Mesendoderm (in vitro differentiated cells): ENCODE results near the gene NPIPB2.

ENCODE experiments used
- DNase-seq: peaks from one replicate; pipeline ENCODE4 v3.0.0; 2013
- H2AK5ac ChIP-seq: 2 replicates; pipeline ENCODE4 v1.6.1; 2013; ENCODE audit warnings: low read length, inconsistent platforms
- H2BK120ac ChIP-seq: 2 replicates; pipeline ENCODE4 v1.6.1; 2013; ENCODE audit warnings: low read depth, mild to moderate bottlenecking, low read length, moderate library complexity, mixed read lengths
- H2BK15ac ChIP-seq: replicated peaks from 2 replicates; pipeline ENCODE4 v1.6.1; 2013; ENCODE audit warnings: low read depth, mild to moderate bottlenecking, moderate library complexity
- H2BK5ac ChIP-seq: 2 replicates; pipeline ENCODE4 v1.6.1; 2013; ENCODE audit warnings: low read length, inconsistent platforms
- H3K18ac ChIP-seq: 2 replicates; pipeline ENCODE4 v1.6.1; 2013; ENCODE audit warnings: mild to moderate bottlenecking, low read length, mixed read lengths
- H3K23ac ChIP-seq: one replicate; pipeline ENCODE4 v1.6.1; 2013; ENCODE audit warnings: low read length
- H3K27ac ChIP-seq: 2 replicates; pipeline ENCODE4 v1.5.1; 2013; ENCODE audit warnings: low read depth, mild to moderate bottlenecking, inconsistent platforms, low read length, moderate library complexity
- H3K27me3 ChIP-seq: 2 replicates; pipeline ENCODE4 v1.6.1; 2013; ENCODE audit warnings: low read length, control low read depth, mild to moderate bottlenecking, inconsistent platforms; ENCODE audit not compliant: insufficient read depth, poor library complexity
- H3K36me3 ChIP-seq: 2 replicates; pipeline ENCODE4 v1.6.1; 2013; ENCODE audit warnings: low read length, inconsistent platforms; ENCODE audit not compliant: control insufficient read depth, insufficient read depth
- H3K4ac ChIP-seq: one replicate; pipeline ENCODE4 v1.6.1; 2013; ENCODE audit warnings: low read depth, mild to moderate bottlenecking, low read length, moderate library complexity
- H3K4me1 ChIP-seq: 2 replicates; pipeline ENCODE4 v1.6.1; 2013; ENCODE audit warnings: low read depth, low read length, inconsistent platforms; ENCODE audit not compliant: control insufficient read depth
- H3K4me2 ChIP-seq: 2 replicates; pipeline ENCODE4 v1.6.1; 2013; ENCODE audit warnings: low read length
- H3K4me3 ChIP-seq: 2 replicates; pipeline ENCODE4 v1.5.1; 2013; ENCODE audit warnings: mild to moderate bottlenecking, low read length
- H3K56ac ChIP-seq: one replicate; pipeline ENCODE4 v1.6.1; 2013; ENCODE audit warnings: low read length
- H3K79me1 ChIP-seq: 2 replicates; pipeline ENCODE4 v1.6.1; 2013; ENCODE audit warnings: low read length, inconsistent platforms
- H3K79me2 ChIP-seq: 2 replicates; pipeline ENCODE4 v1.6.1; 2013; ENCODE audit warnings: mild to moderate bottlenecking, low read length; ENCODE audit not compliant: control insufficient read depth, insufficient read depth
- H3K9ac ChIP-seq: 2 replicates; pipeline ENCODE4 v1.6.1; 2013; ENCODE audit warnings: low read length, inconsistent platforms
- H4K5ac ChIP-seq: one replicate; pipeline ENCODE4 v1.6.1; 2013; ENCODE audit warnings: low read length
- H4K8ac ChIP-seq: one replicate; pipeline ENCODE4 v1.6.1; 2013; ENCODE audit warnings: low read depth, mild to moderate bottlenecking, control low read depth, low read length, moderate library complexity
- WGBS: extraction: QIAGEN DNeasy Blood & Tissue Kit; methylation state at CpG from one replicate; pipeline ENCODE4 v1.1.7; 2013; ENCODE audit warnings: low lambda C conversion rate, missing lambda C conversion rate; ENCODE audit not compliant: insufficient coverage; ENCODE audit errors: extremely low coverage; 5-methylcytosine and 5-hydroxymethylcytosine counted together

NPIPB2 gene

DNA sequence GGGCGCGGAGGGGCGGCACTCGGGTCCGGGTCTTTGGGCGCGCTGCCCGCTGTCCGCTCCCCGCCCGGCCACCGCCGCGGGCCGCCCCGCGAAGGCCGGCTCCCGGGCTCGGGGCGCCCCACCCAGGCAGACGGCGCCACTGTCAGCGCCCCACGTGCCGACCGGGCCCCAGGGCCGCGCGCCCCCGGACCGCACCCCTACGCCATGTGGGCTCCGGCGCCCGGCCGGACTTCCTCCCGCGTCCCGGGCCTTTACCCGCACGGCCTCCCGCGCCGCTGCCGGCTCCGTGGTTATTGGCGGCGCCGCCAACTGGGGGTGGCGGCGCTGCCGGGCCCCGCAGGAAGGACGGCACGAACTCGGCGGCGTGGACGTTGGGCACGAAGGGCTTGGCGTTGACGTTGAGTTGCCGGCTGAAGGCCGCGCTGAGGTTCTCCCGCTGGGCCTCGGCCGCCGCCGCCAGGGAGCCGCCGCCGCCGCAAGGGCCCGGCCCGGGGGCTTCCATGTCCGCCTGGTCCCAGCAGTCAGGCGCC, 26.7 kb downstream of the NPIPB2 start:
- no peak overlapping the region for H2BK15ac ChIP-seq
- DNase-seq: no peak
- peak overlapping the region; percentile 49 for H3K27ac ChIP-seq

DNA sequence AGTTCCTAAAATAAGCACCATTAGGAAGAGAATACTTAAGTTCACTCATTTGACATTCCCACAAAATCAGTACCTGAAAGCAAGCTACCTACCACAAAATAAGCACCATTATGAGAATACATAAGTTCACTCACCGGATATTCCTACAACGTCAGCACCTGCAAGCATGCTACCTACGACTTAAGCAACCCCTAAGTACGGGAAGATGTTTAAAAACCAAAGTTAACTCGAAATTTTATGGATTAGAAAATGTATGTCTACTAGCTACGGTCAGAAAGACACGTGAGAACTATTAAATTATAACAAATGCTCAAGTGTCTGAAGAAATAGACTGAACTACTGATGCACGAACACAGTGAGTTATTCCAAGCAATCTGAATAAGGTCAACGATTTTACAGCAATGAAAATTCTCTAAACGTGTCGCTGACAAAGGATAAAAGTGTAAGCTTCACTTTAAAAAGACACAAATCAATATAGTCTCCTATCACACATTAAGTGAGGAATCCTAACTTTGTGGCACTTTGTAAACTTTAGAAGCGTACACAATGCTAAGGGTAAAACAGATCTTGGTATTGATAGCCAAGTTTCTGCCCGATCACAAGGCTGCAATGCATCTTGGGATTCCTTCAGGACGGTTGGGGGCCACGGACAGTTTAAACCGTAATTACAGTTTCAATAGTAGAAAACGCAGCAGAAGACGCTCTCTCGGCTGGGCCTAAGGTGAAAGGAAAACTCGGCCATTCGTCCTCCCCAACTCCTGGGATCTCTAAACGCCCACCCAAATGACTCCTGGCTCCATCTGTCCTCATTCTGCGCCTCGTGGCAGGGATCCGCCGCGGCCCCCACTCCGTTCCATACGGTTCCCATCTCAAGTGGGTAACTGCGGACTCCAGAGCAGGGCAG, 27.4 kb downstream of the NPIPB2 start:
- Histone ChIP-seq H3K9ac (peak overlapping the region; percentile 95), H3K4me3 (peak overlapping the region; percentile 93), H3K4me2 (peak overlapping the region; percentile 82), H3K79me2 (peaks cover 57% of the 10 kb centered on the region), H3K4ac (peak overlapping the region; percentile 44), H4K5ac (no peak overlapping the region), H3K27ac (peak overlapping the region; percentile 49), H3K56ac (peak overlapping the region; percentile 98), H2AK5ac (no peak overlapping the region), H2BK15ac (no peak overlapping the region), H3K79me1 (peaks cover 7% of the 10 kb centered on the region), H3K36me3 (no peaks in the 10 kb centered on the region), H4K8ac (no peak overlapping the region), H2BK120ac (no peak overlapping the region), H2BK5ac (no peak overlapping the region), H3K27me3 (no peaks in the 10 kb centered on the region), H3K23ac (no peak overlapping the region), H3K4me1 (peaks cover 9% of the 10 kb centered on the region), H3K18ac (peak overlapping the region; percentile 51)
- peak; percentile 59 for DNase-seq
- WGBS: no CpG with 5 or more reads among the region's 30 CpGs

More for the DNA sequence above, 26.7 kb downstream of the NPIPB2 start:
- peak overlapping the region; percentile 98 for H3K56ac ChIP-seq
- H3K79me1 ChIP-seq: peaks cover 7% of the 10 kb centered on the region
- no peak overlapping the region for H4K5ac ChIP-seq
- peak overlapping the region; percentile 93 for H3K4me3 ChIP-seq
- H3K4me2 ChIP-seq: no peak overlapping the region
- H2AK5ac ChIP-seq: no peak overlapping the region
- H2BK5ac ChIP-seq: no peak overlapping the region
- peak overlapping the region; percentile 51 for H3K18ac ChIP-seq
- H2BK120ac ChIP-seq: no peak overlapping the region
- H3K4ac ChIP-seq: peak overlapping the region; percentile 44
- WGBS: no CpG with 5 or more reads among the region's 79 CpGs
- H3K9ac ChIP-seq: peak overlapping the region; percentile 95
- peaks cover 9% of the 10 kb centered on the region for H3K4me1 ChIP-seq
- H3K23ac ChIP-seq: no peak overlapping the region
- H4K8ac ChIP-seq: no peak overlapping the region
- peaks cover 51% of the 10 kb centered on the region for H3K79me2 ChIP-seq
- no peaks in the 10 kb centered on the region for H3K36me3 ChIP-seq
- H3K27me3 ChIP-seq: no peaks in the 10 kb centered on the region

DNA sequence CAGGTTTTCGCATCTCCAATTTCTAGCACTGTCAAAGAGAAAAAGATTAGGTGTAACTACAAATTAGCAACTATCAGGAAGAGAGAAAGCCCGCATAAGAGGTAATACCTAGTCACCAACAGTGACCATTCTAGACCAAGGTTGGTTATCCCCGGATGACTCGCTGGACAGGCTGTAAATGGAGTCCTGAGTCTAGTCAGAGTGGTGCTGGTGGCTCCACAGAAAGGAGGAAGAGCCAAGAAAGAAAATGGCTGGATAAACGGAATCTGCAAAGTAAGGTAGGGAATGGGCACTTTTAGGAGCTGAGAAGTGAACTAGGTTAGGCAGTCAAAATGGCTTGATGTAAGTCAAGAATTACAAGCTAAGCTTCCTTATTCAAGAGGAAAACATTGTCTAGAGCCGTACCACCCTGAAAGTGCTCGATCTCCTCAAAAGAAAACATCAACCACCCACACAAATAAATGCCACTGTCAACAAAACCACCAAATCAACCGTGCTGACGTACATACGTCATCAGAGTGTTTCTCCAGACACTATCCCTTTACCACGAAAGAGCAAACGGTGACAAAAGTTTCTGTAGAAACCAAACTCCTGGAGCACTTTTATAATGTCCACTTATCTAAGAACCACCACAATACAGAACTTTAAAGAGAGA, 28.3 kb downstream of the NPIPB2 start:
- H3K4me3 ChIP-seq: peak overlapping the region; percentile 93
- peak overlapping the region; percentile 95 for H3K9ac ChIP-seq
- no peak overlapping the region for H3K18ac ChIP-seq
- H3K79me1 ChIP-seq: peaks cover 7% of the 10 kb centered on the region
- H3K4me1 ChIP-seq: peaks cover 9% of the 10 kb centered on the region
- no peak overlapping the region for H3K27ac ChIP-seq
- no peak overlapping the region for H2BK120ac ChIP-seq
- H2BK5ac ChIP-seq: no peak overlapping the region
- no CpG with 5 or more reads among the region's 12 CpGs for WGBS
- peaks cover 65% of the 10 kb centered on the region for H3K79me2 ChIP-seq
- H4K5ac ChIP-seq: no peak overlapping the region
- peak; percentile 21 for DNase-seq
- H3K4ac ChIP-seq: no peak overlapping the region
- H3K4me2 ChIP-seq: peak overlapping the region; percentile 82
- no peak overlapping the region for H2BK15ac ChIP-seq
- H3K27me3 ChIP-seq: no peaks in the 10 kb centered on the region
- H3K56ac ChIP-seq: peak overlapping the region; percentile 62
- no peaks in the 10 kb centered on the region for H3K36me3 ChIP-seq
- no peak overlapping the region for H3K23ac ChIP-seq
- H4K8ac ChIP-seq: no peak overlapping the region
- H2AK5ac ChIP-seq: no peak overlapping the region

DNA sequence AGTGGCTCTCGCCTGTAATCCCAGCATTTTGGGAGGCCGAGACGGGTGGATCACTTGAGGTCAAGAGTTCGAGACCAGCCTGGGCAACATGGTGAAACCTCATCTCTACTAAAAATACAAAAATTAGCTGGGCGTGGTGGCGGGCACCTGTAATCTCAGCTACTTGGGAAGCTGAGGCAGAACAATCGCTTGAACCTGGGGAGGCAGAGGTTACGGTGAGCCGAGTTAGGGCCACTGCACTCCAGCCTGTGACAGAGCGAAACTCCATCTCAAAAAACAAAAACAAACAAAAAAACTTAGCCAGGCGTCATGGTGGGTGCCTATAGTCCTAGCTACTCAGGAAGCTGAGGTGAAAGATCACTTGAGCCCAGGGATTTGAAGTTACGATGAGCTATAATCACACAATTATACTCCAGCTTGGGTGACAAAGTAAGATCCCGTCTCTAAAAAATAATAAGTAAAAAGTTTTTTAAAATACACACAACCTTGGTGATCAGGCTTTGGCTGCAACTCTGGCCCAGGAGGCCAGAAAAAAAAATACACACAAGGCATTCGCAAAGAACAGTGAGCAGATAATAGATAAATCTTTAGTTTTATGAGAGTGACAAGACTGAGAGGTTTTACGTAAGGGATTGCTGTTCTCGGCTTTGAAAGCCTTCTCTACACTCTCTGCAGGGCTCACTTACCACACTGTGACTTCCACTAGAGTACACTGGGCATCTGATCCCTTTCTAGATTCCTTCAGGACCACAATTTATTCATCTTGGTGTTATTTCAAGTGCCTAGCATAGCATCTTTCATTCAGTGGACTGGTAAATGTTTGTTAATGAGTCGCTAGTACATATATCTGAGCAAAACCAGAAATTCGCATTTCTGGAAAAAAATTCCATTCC, 31.9 kb downstream of the NPIPB2 start:
- H3K79me2 ChIP-seq: peaks cover 90% of the 10 kb centered on the region
- DNase-seq: no peak
- H3K23ac ChIP-seq: no peak overlapping the region
- H3K56ac ChIP-seq: no peak overlapping the region
- H3K79me1 ChIP-seq: peaks cover 11% of the 10 kb centered on the region
- WGBS: no CpG with 5 or more reads among the region's 18 CpGs
- no peak overlapping the region for H3K27ac ChIP-seq
- no peak overlapping the region for H3K9ac ChIP-seq
- no peak overlapping the region for H2BK5ac ChIP-seq
- H3K4me3 ChIP-seq: no peak overlapping the region
- H2AK5ac ChIP-seq: no peak overlapping the region
- H3K4ac ChIP-seq: no peak overlapping the region
- H3K18ac ChIP-seq: no peak overlapping the region
- H4K8ac ChIP-seq: no peak overlapping the region
- no peak overlapping the region for H4K5ac ChIP-seq
- no peak overlapping the region for H2BK15ac ChIP-seq
- no peak overlapping the region for H2BK120ac ChIP-seq
- H3K4me1 ChIP-seq: peaks cover 9% of the 10 kb centered on the region
- no peaks in the 10 kb centered on the region for H3K36me3 ChIP-seq
- H3K27me3 ChIP-seq: no peaks in the 10 kb centered on the region
- H3K4me2 ChIP-seq: no peak overlapping the region

DNA sequence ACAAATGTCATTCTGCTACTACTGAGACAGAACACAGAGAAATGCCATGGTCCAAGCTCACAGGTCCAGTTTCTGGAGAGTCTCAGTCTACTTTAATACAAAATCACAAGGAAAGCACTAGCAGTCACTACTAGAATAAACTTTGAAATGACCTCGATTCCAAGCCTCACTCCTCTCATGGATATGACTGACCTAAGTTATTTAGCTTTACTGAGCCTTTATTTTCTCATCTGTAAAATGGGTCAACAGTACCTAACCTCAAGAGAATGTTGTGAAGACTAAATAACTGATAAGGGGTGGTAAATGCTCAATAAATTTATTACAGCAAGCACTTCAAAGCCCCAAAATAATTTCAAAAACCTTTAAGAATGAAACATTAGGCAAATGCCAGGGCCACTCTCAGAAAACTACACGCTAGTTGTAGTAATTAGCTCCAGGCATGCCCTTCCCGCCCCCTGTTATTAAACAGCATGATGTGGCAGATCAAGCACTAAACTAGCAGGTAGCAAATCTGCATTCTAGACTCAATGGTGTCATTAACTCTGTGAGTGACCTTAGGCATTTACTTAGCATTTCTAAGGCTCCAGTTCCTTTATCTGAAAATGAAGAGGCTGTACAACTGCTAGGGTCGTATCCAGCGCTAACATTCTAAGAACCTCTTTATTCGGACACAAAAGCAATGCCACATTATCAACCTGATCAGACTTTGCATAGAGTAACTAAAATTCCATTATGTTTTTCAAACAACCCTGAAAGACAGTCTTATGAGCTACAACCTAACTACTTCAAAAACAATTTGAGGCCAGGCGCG, 34.5 kb downstream of the NPIPB2 start:
- DNase-seq: no peak
- Histone ChIP-seq H4K8ac (no peak overlapping the region), H2BK5ac (no peak overlapping the region), H2BK15ac (no peak overlapping the region), H3K4ac (no peak overlapping the region), H3K9ac (no peak overlapping the region), H3K4me2 (no peak overlapping the region), H3K4me1 (no peaks in the 10 kb centered on the region), H3K18ac (no peak overlapping the region), H3K56ac (no peak overlapping the region), H2AK5ac (no peak overlapping the region), H4K5ac (no peak overlapping the region), H3K27me3 (no peaks in the 10 kb centered on the region), H2BK120ac (no peak overlapping the region), H3K79me2 (peaks cover 87% of the 10 kb centered on the region), H3K79me1 (peaks cover 7% of the 10 kb centered on the region), H3K27ac (no peak overlapping the region), H3K36me3 (no peaks in the 10 kb centered on the region), H3K23ac (no peak overlapping the region), H3K4me3 (no peak overlapping the region)
- no CpG with 5 or more reads among the region's 8 CpGs for WGBS
